ENCODE measurements around the gene ENOX1.

DNA sequence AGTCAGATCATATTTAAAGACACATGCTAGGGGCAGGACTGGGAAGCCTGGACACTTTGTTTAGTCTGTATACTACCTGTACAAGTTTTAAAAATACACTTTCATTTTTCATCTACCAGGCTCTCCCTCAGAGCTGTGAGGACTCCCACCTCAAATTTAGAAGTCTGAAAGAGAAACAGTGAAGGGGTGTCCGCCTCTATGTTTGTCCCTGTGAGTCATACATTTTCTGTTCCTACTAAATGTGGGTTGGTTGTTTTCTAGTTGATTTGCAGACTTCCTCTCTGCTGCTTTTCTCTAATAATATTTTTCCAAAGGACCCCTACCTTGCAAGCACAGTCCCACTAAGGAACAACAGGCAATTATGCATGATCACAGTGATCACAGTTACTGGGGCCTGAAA is 110.5 kb downstream of the ENOX1 start:
- TF ChIP-seq, protein P1, sequence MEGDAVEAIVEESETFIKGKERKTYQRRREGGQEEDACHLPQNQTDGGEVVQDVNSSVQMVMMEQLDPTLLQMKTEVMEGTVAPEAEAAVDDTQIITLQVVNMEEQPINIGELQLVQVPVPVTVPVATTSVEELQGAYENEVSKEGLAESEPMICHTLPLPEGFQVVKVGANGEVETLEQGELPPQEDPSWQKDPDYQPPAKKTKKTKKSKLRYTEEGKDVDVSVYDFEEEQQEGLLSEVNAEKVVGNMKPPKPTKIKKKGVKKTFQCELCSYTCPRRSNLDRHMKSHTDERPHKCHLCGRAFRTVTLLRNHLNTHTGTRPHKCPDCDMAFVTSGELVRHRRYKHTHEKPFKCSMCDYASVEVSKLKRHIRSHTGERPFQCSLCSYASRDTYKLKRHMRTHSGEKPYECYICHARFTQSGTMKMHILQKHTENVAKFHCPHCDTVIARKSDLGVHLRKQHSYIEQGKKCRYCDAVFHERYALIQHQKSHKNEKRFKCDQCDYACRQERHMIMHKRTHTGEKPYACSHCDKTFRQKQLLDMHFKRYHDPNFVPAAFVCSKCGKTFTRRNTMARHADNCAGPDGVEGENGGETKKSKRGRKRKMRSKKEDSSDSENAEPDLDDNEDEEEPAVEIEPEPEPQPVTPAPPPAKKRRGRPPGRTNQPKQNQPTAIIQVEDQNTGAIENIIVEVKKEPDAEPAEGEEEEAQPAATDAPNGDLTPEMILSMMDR (IDR thresholded peaks at IDR 0.05; ENCODE audit: borderline replicate concordance, extremely low read depth, low read length, poor library complexity, severe bottlenecking): no peak
- TF ChIP-seq EZH2 (IDR thresholded peaks at IDR 0.05; ENCODE audit: borderline replicate concordance, low read depth, low read length, severe bottlenecking): no peak
